ENCODE data around the gene NRXN3. TPM values are rescaled to one million over a fixed set of nuclear protein-coding genes. Genes with fewer than 3 reads are reported as not detected.

Gene NRXN3
- total RNA-seq, 4 donors from 2014 or later: 4.1 to 11.9 (median 5.8) TPM

- no peak for DNase-seq
- WGBS, 2 donors (ENCODE audit: low coverage in 1 of 2): 94% methylated on average over 2 of the region's 2 CpGs; no CpG with 5 or more reads in 1 of the 2 donors
- intact Hi-C loops (cut with DNase I; ENCODE audit: low total_unique reads): loop anchor here (2.0 kb wide), 1 partner anchor 49 kb away; no protein-coding TSS in a partner anchor
- Histone ChIP-seq H3K27ac (no peak overlapping the region), H3K36me3 (no peaks in the 10 kb centered on the region), H3K4me1 (no peaks in the 10 kb centered on the region), H3K9me3 (no peaks in the 10 kb centered on the region), H3K27me3 (no peaks in the 10 kb centered on the region), H3K4me3 (no peak overlapping the region)
- no peak for TF ChIP-seq EP300 (IDR thresholded peaks at IDR 0.05; ENCODE audit: low read depth)
- no peak for TF ChIP-seq CTCF (IDR thresholded peaks at IDR 0.05)
- no peak for TF ChIP-seq POLR2A (IDR thresholded peaks at IDR 0.05)
- in situ Hi-C loops (cut with MboI; ENCODE audit: low pct_ligation_motif_present in 1 of 4, low pct_unique_long_range_greater_than_20kb in 1 of 4, low sequenced_read_pairs in 3 of 4): no loop called here
These were observed 1475.7 kb downstream of the NRXN3 start for GRCh38 chr14:79645753-79646362.

DNA sequence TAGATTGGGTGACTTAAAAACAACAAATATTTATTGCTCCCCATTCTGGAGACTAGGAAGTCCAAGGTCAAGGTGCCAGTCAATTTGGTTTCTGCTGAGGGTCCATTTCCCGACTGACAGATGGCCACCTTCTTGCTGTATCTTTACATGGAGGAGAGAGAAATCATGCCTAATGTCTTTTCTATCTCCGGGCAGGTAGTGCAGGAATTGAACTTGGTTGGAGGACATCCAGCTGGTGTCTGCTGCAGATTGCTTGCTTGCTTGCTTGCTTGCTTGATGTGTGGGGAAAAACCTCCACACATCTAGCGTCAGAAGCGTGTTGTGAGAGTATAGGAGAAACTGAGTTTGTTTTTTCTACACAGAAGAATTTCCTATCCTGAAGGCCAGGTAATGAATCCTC, 1479.7 kb downstream of the NRXN3 start:
- no peak overlapping the region for H3K27ac ChIP-seq
- DNase-seq: no peak
- in situ Hi-C loops (cut with MboI; ENCODE audit: low pct_ligation_motif_present in 1 of 4, low pct_unique_long_range_greater_than_20kb in 1 of 4, low sequenced_read_pairs in 3 of 4) (no loop called here), intact Hi-C loops (cut with DNase I; ENCODE audit: low total_unique reads) (no loop called here)
- no peaks in the 10 kb centered on the region for H3K9me3 ChIP-seq
- no peaks in the 10 kb centered on the region for H3K27me3 ChIP-seq
- H3K4me1 ChIP-seq: no peaks in the 10 kb centered on the region
- 85% methylated on average over 4 of the region's 4 CpGs; no CpG with 5 or more reads in 1 of the 2 donors for WGBS, 2 donors (ENCODE audit: low coverage in 1 of 2)
- no peak overlapping the region for H3K4me3 ChIP-seq
- H3K36me3 ChIP-seq: no peaks in the 10 kb centered on the region
- TF ChIP-seq POLR2A (IDR thresholded peaks at IDR 0.05): no peak

DNA sequence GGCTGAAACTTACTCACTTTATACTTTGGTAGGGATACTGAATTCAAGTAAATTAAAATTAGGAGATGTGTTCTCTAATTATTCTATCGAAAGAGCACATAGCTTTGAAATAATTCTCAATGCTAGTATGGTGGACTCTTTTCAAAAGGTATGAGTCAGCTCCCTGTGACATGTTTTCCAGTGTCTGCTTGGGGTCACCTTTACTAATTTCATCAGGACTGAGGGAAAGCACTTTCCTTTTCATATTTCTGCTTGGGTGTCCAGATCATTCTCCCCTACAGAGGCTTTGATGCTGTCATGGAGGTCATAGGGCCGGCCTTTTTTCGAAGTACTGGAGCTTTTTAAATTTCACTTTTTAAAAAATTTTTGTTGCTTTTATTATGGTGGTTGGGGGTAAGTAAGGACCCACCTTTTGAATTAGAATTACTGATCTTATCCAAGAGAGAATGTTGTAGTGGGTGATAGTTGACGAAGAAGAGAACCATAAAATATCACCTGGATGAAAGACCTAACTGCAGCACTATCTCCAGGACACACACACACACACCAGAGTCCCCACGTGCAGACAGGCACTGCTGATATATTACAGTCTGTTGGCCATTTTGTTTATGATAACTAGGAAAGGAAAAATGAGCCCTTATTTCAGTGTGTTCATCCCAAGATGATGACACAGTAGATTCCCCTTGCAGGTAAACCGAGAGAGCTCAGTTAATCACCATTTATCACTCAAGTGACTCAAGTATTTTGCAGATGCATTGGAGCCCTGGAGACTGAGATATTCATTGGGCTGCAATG, 1482.5 kb downstream of the NRXN3 start:
- Histone ChIP-seq H3K4me3 (no peak overlapping the region), H3K36me3 (no peaks in the 10 kb centered on the region), H3K4me1 (no peaks in the 10 kb centered on the region), H3K27me3 (no peaks in the 10 kb centered on the region), H3K9me3 (no peaks in the 10 kb centered on the region), H3K27ac (no peak overlapping the region)
- TF ChIP-seq CTCF (IDR thresholded peaks at IDR 0.05): no peak
- no peak for TF ChIP-seq POLR2A (IDR thresholded peaks at IDR 0.05)
- no peak for TF ChIP-seq EP300 (IDR thresholded peaks at IDR 0.05; ENCODE audit: low read depth)
- TF ChIP-seq POLR2AphosphoS5 (IDR thresholded peaks at IDR 0.05): no peak
- no peak for DNase-seq
- in situ Hi-C loops (cut with MboI; ENCODE audit: low pct_ligation_motif_present in 1 of 4, low pct_unique_long_range_greater_than_20kb in 1 of 4, low sequenced_read_pairs in 3 of 4) (no loop called here), intact Hi-C loops (cut with DNase I; ENCODE audit: low total_unique reads) (no loop called here)
- 74 to 90% methylated on average over 4 to 6 of the region's 6 CpGs for WGBS, 2 donors (ENCODE audit: low coverage in 1 of 2)

GRCh38 chr14:79656056-79656455, 1485.9 kb downstream of the NRXN3 start:
- intact Hi-C loops (cut with DNase I; ENCODE audit: low total_unique reads): no loop called here
- in situ Hi-C loops (cut with MboI; ENCODE audit: low pct_ligation_motif_present in 1 of 4, low pct_unique_long_range_greater_than_20kb in 1 of 4, low sequenced_read_pairs in 3 of 4): no loop called here
- TF ChIP-seq CTCF (IDR thresholded peaks at IDR 0.05): no peak
- no peak for TF ChIP-seq EP300 (IDR thresholded peaks at IDR 0.05; ENCODE audit: low read depth)
- no peak for TF ChIP-seq POLR2A (IDR thresholded peaks at IDR 0.05)
- TF ChIP-seq POLR2AphosphoS5 (IDR thresholded peaks at IDR 0.05): no peak
- no peaks in the 10 kb centered on the region for H3K36me3 ChIP-seq
- H3K27ac ChIP-seq: no peak overlapping the region
- H3K9me3 ChIP-seq: no peaks in the 10 kb centered on the region
- WGBS, 2 donors (ENCODE audit: low coverage in 1 of 2): 79 to 93% methylated on average over 2 to 7 of the region's 7 CpGs
- DNase-seq: no peak
- no peaks in the 10 kb centered on the region for H3K4me1 ChIP-seq
- H3K27me3 ChIP-seq: no peaks in the 10 kb centered on the region
- no peak overlapping the region for H3K4me3 ChIP-seq
